ENCODE measurements around the gene EIF4G3.
"Not testable (repeated sequence)": the region's sequence is repeated elsewhere in the genome, so short reads cannot be mapped to it uniquely, and the experiment has no call there.

EIF4G3 gene

GRCh38 chr1:21176586-21177555 lies at the start of gene EIF4G3:
Gene EIF4G3, minus strand, starts transcription at chr1:21176897. Its CDS starts 174,155 bp downstream, at chr1:21002742.
- DNase-seq = peak; percentile 97 to 98

- DNase-seq = no peak
Observed at GRCh38 chr1:21225065-21225464, 48.4 kb upstream of the EIF4G3 start.

- peak; percentile 38 to 44 for DNase-seq
Observed at GRCh38 chr1:21220815-21221214, 44.1 kb upstream of the EIF4G3 start.

- DNase-seq = no peak
Observed at GRCh38 chr1:21219674-21220073, 43.0 kb upstream of the EIF4G3 start.

GRCh38 chr1:21217812-21218596 lies 41.3 kb upstream of the EIF4G3 start:
- no peak for DNase-seq

- peak in 1 of 2 donors; percentile 10 for DNase-seq
Observed at GRCh38 chr1:21216835-21217811, 40.4 kb upstream of the EIF4G3 start.

- no peak for DNase-seq
Observed at GRCh38 chr1:21212126-21212525, 35.4 kb upstream of the EIF4G3 start.

- DNase-seq = not testable (repeated sequence)
Observed at GRCh38 chr1:21208137-21208700, 31.5 kb upstream of the EIF4G3 start.

GRCh38 chr1:21206117-21206516 lies 29.4 kb upstream of the EIF4G3 start:
- no peak for DNase-seq

- no peak for DNase-seq
Observed at GRCh38 chr1:21205416-21205815, 28.7 kb upstream of the EIF4G3 start.

- no peak for DNase-seq
Observed at GRCh38 chr1:21201650-21202049, 25.0 kb upstream of the EIF4G3 start.

GRCh38 chr1:21201238-21201637 lies 24.5 kb upstream of the EIF4G3 start:
- DNase-seq = not testable (repeated sequence)

GRCh38 chr1:21200767-21201166 lies 24.1 kb upstream of the EIF4G3 start:
- no peak for DNase-seq

GRCh38 chr1:21198929-21199328 lies 22.2 kb upstream of the EIF4G3 start:
- no peak for DNase-seq

- no peak for DNase-seq
Observed at GRCh38 chr1:21192871-21193270, 16.2 kb upstream of the EIF4G3 start.

GRCh38 chr1:21192284-21192683 lies 15.6 kb upstream of the EIF4G3 start:
- DNase-seq = no peak

- not testable (repeated sequence) for DNase-seq
Observed at GRCh38 chr1:21190771-21191170, 14.1 kb upstream of the EIF4G3 start.

GRCh38 chr1:21189906-21190500 lies 13.3 kb upstream of the EIF4G3 start:
- no peak for DNase-seq

- no peak for DNase-seq
Observed at GRCh38 chr1:21189421-21189820, 12.7 kb upstream of the EIF4G3 start.

GRCh38 chr1:21188235-21188634 lies 11.5 kb upstream of the EIF4G3 start:
- peak in 1 of 2 donors; percentile 9 for DNase-seq

- no peak for DNase-seq
Observed at GRCh38 chr1:21185221-21185731, 8.6 kb upstream of the EIF4G3 start.
